ENCODE results near the gene FLT1.

- TF ChIP-seq, protein P1, sequence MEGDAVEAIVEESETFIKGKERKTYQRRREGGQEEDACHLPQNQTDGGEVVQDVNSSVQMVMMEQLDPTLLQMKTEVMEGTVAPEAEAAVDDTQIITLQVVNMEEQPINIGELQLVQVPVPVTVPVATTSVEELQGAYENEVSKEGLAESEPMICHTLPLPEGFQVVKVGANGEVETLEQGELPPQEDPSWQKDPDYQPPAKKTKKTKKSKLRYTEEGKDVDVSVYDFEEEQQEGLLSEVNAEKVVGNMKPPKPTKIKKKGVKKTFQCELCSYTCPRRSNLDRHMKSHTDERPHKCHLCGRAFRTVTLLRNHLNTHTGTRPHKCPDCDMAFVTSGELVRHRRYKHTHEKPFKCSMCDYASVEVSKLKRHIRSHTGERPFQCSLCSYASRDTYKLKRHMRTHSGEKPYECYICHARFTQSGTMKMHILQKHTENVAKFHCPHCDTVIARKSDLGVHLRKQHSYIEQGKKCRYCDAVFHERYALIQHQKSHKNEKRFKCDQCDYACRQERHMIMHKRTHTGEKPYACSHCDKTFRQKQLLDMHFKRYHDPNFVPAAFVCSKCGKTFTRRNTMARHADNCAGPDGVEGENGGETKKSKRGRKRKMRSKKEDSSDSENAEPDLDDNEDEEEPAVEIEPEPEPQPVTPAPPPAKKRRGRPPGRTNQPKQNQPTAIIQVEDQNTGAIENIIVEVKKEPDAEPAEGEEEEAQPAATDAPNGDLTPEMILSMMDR (conservative IDR thresholded peaks at IDR 0.05 in 1 of 2, IDR thresholded peaks at IDR 0.05 in 1 of 2; ENCODE audit: low read depth in 1 of 2, low read length in 2 of 2): no peak
- no peak for TF ChIP-seq EZH2 (IDR thresholded peaks at IDR 0.05; ENCODE audit: low read length, missing control alignments)
These were observed 169.9 kb downstream of the FLT1 start for GRCh38 chr13:28325022-28325421.

Data from fibroblast of lung (primary cell).